ENCODE results near the gene IRF3.

Gene IRF3, protein sequence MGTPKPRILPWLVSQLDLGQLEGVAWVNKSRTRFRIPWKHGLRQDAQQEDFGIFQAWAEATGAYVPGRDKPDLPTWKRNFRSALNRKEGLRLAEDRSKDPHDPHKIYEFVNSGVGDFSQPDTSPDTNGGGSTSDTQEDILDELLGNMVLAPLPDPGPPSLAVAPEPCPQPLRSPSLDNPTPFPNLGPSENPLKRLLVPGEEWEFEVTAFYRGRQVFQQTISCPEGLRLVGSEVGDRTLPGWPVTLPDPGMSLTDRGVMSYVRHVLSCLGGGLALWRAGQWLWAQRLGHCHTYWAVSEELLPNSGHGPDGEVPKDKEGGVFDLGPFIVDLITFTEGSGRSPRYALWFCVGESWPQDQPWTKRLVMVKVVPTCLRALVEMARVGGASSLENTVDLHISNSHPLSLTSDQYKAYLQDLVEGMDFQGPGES

DNA sequence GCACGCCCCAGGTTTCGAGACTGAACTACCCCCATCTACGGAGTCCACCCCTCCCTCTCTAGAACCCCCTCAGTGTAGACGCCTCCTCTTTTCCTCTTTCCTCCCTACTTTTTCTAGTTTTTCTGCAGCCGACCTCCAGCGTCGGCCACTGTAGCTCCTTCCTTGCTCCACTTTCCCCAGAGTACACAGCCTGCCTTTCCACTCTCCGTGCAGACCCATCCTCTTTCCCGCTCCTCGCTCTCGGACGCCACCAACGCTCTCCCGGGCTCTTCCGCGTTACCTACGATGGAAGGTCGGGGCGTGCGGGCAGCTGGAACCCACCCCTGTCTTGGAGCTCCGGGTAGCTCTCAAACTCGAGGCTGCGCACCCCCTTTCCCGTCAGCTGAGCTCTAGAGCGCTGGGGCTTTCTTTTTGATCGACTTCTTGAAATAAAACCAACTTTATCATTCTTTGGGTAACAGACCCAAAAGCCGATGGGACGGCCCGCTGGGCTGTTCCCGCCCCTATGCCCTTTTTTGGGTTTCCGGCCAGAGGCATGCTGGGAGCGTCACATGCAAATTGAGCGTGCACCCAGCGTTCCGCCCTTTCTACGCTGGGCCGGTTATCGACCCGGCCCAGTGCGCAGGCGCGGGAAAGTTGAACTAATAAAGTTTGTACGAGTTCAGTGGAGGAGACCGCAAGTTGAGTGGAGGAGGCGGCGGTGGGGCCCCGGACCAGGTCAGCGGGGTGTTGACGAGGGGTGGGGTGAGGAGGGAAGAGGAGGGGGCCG lies at the start of gene IRF3, which contains the start of gene BCL2L12:
Gene IRF3, minus strand, starts transcription at position 507 of the 769 bp plus-strand sequence. CDS start 1,019 bp downstream, outside the sequence.
Gene BCL2L12, plus strand, starts transcription at position 583 of the 769 bp plus-strand sequence. CDS start 760 bp downstream, outside the sequence.
- TF ChIP-seq, protein P1, sequence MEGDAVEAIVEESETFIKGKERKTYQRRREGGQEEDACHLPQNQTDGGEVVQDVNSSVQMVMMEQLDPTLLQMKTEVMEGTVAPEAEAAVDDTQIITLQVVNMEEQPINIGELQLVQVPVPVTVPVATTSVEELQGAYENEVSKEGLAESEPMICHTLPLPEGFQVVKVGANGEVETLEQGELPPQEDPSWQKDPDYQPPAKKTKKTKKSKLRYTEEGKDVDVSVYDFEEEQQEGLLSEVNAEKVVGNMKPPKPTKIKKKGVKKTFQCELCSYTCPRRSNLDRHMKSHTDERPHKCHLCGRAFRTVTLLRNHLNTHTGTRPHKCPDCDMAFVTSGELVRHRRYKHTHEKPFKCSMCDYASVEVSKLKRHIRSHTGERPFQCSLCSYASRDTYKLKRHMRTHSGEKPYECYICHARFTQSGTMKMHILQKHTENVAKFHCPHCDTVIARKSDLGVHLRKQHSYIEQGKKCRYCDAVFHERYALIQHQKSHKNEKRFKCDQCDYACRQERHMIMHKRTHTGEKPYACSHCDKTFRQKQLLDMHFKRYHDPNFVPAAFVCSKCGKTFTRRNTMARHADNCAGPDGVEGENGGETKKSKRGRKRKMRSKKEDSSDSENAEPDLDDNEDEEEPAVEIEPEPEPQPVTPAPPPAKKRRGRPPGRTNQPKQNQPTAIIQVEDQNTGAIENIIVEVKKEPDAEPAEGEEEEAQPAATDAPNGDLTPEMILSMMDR (IDR thresholded peaks at IDR 0.05), result no peak
- TF ChIP-seq ZFX (IDR thresholded peaks at IDR 0.05; ENCODE audit: borderline replicate concordance), result no peak
- peak within 1 kb of the TSS; percentile 95 for H3K27ac ChIP-seq

DNA sequence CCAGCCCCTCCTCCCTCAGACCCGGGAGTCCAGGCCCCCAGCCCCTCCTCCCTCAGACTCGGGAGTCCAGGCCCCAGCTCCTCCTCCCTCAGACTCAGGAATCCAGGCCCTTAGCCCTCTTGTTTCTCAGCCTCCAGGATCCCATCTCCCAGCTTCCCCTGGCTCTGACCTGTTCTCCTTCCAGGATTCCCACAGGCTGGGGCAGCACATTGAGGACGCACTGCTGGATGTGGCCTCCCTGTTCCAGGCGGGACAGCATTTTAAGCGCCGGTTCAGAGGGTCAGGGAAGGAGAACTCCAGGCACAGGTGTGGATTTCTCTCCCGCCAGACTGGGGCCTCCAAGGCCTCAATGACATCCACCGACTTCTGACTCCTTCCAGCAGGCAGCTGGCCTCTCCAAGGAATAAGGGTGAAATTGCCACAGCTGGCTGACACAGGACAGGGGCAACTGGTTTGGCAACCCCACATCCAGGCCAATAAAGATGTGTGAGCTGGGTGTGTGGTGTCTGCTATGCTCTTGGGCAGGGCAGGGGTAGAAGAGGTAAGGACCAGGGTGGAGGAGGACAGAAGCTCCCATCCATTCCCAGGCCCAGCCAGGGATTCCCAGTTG lies 47.7 kb upstream of the IRF3 start:
- no peak for TF ChIP-seq ZFX (IDR thresholded peaks at IDR 0.05; ENCODE audit: borderline replicate concordance)
- TF ChIP-seq, protein P1 (IDR thresholded peaks at IDR 0.05), result no peak
- 0 out of 2 replicates have a peak overlapping the region, but pooled peaks have one; percentile 12 for H3K27ac ChIP-seq

GRCh38 chr19:49712397-49712859 lies 46.8 kb upstream of the IRF3 start:
- no peak overlapping the region for H3K27ac ChIP-seq
- TF ChIP-seq ZFX (IDR thresholded peaks at IDR 0.05; ENCODE audit: borderline replicate concordance), result no peak
- TF ChIP-seq, protein P1 (IDR thresholded peaks at IDR 0.05), result no peak

DNA sequence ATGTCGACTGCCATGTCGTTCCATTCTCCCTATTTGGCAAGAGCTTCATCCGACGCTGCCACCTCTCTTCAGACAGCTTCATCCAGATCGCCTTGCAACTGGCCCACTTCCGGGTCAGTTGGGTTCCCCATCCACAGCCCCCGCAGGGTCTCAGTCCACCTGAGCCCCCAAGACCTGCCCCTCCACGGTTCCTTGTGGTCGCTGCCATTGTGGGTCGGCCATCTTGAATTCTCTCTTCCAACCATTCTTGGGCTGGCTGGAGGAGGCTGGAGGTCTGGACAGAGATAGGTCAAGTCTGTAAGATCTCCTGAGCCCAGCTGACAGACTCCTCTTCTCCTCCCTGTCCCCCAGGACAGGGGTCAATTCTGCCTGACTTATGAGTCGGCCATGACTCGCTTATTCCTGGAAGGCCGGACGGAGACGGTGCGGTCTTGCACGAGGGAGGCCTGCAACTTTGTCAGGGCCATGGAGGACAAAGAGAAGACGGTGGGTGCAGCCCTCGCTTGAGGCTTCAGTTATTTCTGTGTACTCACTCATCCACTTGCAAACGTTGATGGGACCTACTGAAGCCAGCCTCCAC lies 44.8 kb upstream of the IRF3 start:
- TF ChIP-seq ZFX (IDR thresholded peaks at IDR 0.05; ENCODE audit: borderline replicate concordance), result no peak
- TF ChIP-seq, protein P1 (IDR thresholded peaks at IDR 0.05), result no peak
- no peak overlapping the region for H3K27ac ChIP-seq

DNA sequence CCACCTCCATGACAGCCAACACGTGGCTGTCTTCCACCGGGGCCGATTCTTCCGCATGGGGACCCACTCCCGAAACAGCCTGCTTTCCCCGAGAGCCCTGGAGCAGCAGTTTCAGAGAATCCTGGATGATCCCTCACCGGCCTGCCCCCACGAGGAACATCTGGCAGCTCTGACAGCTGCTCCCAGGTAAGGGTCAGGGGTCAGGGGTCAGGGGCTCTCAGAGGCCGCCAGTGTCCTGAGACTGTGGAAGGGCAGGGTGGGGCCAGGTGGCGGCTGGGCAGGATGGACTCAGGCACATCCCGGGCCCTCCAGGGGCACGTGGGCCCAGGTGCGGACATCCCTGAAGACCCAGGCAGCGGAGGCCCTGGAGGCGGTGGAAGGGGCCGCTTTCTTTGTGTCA lies 40.3 kb upstream of the IRF3 start:
- no peak overlapping the region for H3K27ac ChIP-seq
- TF ChIP-seq, protein P1 (IDR thresholded peaks at IDR 0.05), result no peak
- no peak for TF ChIP-seq ZFX (IDR thresholded peaks at IDR 0.05; ENCODE audit: borderline replicate concordance)

DNA sequence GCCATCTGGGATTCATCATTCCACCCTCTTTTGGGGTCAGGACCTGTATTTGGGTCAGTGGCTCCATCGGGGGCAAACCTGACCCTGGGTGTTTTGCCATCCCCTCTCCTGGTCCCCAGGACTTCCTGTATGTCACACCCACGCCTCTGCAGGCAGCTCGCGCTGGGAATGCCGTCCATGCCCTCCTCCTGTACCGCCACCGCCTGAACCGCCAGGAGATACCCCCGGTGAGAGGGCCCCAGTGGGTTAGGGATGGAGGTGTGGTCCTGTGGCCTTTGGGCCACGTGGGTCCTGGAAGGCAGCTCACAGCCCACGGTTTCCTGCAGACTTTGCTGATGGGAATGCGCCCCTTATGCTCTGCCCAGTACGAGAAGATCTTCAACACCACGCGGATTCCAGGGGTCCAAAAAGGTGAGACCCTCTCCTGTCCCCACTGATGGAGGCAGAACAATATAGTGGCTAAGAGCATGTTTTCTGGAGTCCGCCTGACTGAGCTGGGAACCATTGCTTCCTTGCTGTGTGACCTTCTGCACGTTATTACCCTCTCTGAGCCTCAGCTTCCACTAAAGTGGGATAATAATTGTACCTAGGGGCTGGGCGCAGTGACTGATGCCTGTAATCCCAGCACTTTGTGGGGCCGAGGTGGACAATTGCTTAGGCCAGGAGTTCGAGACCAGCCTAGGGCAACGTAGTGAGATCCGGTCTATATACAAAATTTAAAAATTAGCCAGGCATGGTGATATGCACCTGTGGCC lies 39.4 kb upstream of the IRF3 start:
- TF ChIP-seq, protein P1 (IDR thresholded peaks at IDR 0.05), result no peak
- no peak for TF ChIP-seq ZFX (IDR thresholded peaks at IDR 0.05; ENCODE audit: borderline replicate concordance)
- no peak overlapping the region for H3K27ac ChIP-seq
